Rectal smooth muscle tissue (tissue), 1 donor: ENCODE data around the gene OSER1.
"Not testable (repeated sequence)": the region's sequence is repeated elsewhere in the genome, so short reads cannot be mapped to it uniquely, and the experiment has no call there.

Experiments used
- H3K27ac ChIP-seq: one replicate; pipeline ENCODE4 v1.7.0; 2013; ENCODE audit warnings: low read depth, low read length, inconsistent platforms
- H3K27me3 ChIP-seq: one replicate; pipeline ENCODE4 v1.7.0; 2013; ENCODE audit warnings: low read length; ENCODE audit not compliant: control insufficient read depth, insufficient read depth
- H3K36me3 ChIP-seq: one replicate; pipeline ENCODE4 v1.7.0; 2013; ENCODE audit warnings: low read length; ENCODE audit not compliant: control insufficient read depth, insufficient read depth
- H3K4me1 ChIP-seq: one replicate; pipeline ENCODE4 v1.7.0; 2013; ENCODE audit warnings: low read length; ENCODE audit not compliant: control insufficient read depth, insufficient read depth
- H3K4me3 ChIP-seq: one replicate; pipeline ENCODE4 v1.7.0; 2013; ENCODE audit warnings: low read length
- H3K9ac ChIP-seq: one replicate; pipeline ENCODE4 v1.7.0; 2013; ENCODE audit warnings: low read length

The OSER1 gene

DNA sequence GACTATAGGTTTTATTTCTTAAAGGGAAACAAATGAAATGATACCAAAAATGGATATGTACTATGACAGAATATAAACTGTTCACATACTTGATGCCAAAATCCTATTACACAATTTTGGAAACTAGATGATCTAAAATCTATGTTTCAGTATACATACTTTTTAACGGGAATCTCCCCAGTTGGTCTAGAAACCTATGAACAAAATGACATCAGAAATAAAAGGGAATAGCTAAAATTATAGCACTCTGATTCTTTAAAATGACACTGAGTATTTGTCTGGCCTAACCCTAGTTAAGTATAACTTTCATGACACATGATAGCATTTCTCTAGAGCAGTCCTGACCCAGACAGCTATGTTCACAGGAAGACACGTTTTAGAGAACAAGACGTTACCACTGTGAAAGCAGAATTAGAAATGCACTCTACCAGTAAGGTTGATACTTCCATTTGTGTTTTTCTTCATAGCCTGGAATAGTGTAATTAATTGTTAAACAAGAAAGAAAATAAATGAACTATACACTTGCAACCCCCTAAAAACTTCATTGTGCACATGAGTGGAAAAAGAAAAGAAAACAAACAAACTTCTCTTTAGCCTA, 3.3 kb downstream of the OSER1 start:
- Histone ChIP-seq H3K27ac (no peak overlapping the region), H3K4me3 (no peak overlapping the region), H3K36me3 (peaks cover 4% of the 10 kb centered on the region), H3K4me1 (peaks cover 40% of the 10 kb centered on the region), H3K9ac (no peak overlapping the region), H3K27me3 (no peaks in the 10 kb centered on the region)

DNA sequence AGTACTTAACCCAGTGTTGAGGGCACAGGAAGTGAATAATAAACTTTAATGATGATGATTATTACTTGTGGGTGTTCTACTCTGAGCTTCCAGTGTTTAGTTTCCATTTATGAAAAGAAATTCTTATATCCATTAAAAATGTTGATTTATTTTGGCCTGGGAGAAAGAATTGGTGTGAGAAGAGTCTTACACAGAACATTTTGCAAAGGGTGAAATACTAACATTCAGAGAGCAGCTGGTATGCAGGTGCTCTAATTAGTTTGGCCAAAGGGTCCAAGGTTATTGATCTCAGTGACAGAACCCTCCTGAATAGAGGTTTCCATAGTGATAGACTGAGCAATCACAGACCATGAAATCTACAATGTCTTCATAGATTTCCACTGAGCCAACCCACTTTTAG, 4.4 kb downstream of the OSER1 start:
- H3K36me3 ChIP-seq, result peaks cover 8% of the 10 kb centered on the region
- no peak overlapping the region for H3K9ac ChIP-seq
- no peak overlapping the region for H3K27ac ChIP-seq
- H3K4me1 ChIP-seq, result peaks cover 34% of the 10 kb centered on the region
- no peaks in the 10 kb centered on the region for H3K27me3 ChIP-seq
- H3K4me3 ChIP-seq, result no peak overlapping the region

DNA sequence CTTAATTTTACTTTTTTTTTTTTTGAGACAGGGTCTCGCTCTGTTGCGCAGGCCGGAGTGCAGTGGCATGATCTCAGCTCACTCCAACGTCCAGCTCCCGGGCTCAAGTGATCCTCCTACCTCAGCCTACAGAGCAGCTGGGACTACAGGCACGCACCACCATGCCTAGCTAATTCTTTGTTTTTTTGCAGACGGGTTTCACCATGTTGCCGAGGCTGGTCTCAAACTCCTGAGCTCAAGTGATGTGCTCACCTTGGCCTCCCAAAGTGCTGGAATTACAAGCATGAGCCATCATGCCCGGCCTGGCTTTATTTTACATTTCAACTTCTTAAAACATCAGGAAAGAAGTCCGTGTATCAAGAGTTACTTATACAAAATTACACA, 5.7 kb downstream of the OSER1 start:
- no peaks in the 10 kb centered on the region for H3K27me3 ChIP-seq
- no peak overlapping the region for H3K9ac ChIP-seq
- no peak overlapping the region for H3K4me3 ChIP-seq
- peaks cover 16% of the 10 kb centered on the region for H3K36me3 ChIP-seq
- H3K27ac ChIP-seq, result no peak overlapping the region
- peaks cover 34% of the 10 kb centered on the region for H3K4me1 ChIP-seq

DNA sequence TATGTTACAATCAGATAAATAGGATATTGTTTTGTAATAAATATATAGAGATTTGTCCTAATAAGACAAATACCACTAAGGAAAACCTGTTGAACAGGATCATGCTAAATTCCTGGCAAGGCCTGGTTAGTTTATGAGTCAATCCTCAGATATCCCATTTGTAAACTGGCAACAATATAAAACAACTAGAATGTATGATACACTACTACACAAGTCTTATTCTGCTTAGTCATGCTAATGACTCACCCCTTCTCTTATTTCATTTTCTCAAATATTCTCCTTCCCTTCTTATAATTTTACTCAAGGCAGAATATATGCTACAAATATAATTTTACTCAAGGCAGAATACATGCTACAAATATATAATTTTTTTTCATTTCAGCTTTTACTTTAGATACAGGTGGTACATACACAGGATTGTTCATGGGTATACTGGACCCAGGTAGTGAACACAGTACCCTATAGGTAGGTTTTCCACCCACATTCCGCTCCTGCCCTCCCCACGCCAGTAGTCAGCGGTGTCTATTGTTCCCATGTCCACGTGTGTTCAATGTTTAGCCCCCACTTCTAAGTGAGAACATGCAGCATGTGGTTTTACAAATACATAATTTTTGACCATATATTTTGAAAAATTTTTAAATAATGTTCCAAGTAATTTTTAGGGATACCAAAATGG, 6.3 kb downstream of the OSER1 start:
- Histone ChIP-seq H3K27me3 (no peaks in the 10 kb centered on the region), H3K4me1 (peaks cover 28% of the 10 kb centered on the region), H3K4me3 (no peak overlapping the region), H3K9ac (no peak overlapping the region), H3K36me3 (peaks cover 20% of the 10 kb centered on the region), H3K27ac (no peak overlapping the region)

DNA sequence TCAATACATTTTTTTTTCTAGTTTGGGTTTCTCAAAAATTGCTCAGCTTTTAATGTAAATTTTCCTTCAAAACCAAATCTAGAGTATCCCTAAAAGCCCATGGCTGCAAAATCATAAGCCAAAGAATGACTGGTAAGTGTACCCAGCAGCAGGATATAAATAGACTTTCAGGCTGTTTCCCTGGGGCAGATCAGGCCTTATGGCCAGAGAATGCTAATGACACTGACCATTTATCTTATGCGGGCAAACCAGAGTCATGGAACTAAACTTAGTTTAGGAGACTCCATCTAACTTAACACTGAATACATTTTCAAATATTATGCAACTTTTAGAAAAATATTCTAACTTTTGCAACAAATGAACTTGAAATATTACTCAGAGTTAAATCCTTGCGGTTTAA, 7.4 kb downstream of the OSER1 start:
- Histone ChIP-seq H3K9ac (no peak overlapping the region), H3K27me3 (no peaks in the 10 kb centered on the region), H3K4me1 (peaks cover 18% of the 10 kb centered on the region), H3K4me3 (no peak overlapping the region), H3K36me3 (peaks cover 25% of the 10 kb centered on the region), H3K27ac (peak overlapping the region; percentile 58)

DNA sequence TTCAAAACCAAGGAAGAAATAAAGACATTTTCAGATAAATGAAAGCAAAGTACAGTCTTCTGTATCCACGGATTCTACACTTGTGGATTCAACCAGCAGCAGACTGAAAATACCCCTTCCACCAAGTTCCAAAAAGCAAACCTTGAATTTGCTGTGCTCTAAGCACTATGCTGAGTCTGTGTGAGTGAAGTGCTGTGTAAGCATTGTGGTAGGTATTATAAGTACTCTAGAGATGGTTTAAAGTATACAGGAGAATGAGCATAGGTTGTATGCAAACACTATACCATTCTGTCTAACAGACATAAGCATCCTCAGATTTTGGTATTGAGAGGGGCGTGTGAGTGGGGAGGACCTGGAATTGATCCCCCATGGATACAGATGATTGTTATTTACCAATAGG, 9.6 kb downstream of the OSER1 start:
- Histone ChIP-seq H3K4me1 (peaks cover 20% of the 10 kb centered on the region), H3K4me3 (no peak overlapping the region), H3K27ac (peak overlapping the region; percentile 4), H3K36me3 (peaks cover 37% of the 10 kb centered on the region), H3K9ac (no peak overlapping the region), H3K27me3 (no peaks in the 10 kb centered on the region)

DNA sequence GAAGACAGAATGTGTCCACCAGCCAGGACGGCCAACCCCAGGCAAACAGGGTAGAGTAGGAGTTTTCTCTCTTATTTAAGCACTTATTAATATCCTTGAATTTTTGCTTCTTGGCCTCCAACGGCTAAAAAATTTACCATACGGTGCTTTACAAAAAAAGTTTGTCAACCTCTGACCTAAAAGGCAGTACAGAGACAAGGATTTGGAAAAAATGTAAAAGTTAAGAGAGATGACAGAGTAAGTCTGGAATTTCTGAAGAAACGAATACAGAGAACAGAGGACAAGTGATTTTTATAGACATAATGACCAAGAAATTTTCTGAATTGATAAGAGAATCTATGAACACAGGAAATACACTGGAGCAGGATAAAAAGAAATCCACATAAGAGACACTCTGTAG, 10.2 kb downstream of the OSER1 start:
- Histone ChIP-seq H3K36me3 (peaks cover 37% of the 10 kb centered on the region), H3K4me3 (no peak overlapping the region), H3K9ac (no peak overlapping the region), H3K4me1 (peaks cover 20% of the 10 kb centered on the region), H3K27ac (no peak overlapping the region), H3K27me3 (no peaks in the 10 kb centered on the region)

DNA sequence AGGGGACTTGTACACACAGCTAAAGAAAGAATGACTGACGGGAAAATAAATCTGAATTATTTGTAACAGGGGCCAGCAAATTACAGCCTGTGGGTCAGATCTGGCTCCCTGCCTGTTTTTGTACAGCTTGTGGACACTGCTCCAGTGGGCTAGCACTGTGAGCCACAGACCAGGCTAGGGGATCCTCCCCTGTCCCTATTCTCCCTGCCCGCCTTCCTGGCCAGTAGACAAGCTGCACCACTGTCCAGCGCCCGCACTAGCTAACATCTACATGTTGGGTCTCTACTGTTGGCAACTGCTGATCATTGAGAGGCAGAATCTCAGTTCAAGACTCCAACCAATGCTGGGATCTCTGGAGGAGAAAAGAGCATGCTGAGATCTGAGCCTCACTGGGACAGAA, 10.7 kb downstream of the OSER1 start:
- H3K27me3 ChIP-seq, result no peaks in the 10 kb centered on the region
- no peak overlapping the region for H3K27ac ChIP-seq
- H3K4me1 ChIP-seq, result peaks cover 20% of the 10 kb centered on the region
- H3K4me3 ChIP-seq, result no peak overlapping the region
- H3K36me3 ChIP-seq, result peaks cover 37% of the 10 kb centered on the region
- no peak overlapping the region for H3K9ac ChIP-seq

DNA sequence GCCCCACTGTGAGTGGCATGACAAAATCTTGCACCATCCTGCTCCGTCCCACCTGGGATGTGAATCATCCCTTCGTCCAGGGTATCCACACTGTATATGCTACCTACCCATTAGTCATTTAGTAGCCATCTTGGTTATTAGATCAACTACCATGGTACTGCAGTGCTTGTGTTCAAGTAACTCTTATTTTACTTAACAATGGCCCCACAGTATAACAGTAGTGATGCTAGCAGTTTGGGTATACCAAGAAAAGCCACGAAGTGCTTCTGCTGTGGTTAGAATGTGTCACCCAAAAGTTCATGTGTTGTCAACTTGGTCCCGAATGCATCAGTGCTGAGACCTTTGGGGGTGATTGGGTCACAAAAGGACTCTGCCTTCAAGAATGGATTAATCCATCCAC, 11.7 kb downstream of the OSER1 start:
- Histone ChIP-seq H3K27ac (no peak overlapping the region), H3K4me1 (peaks cover 14% of the 10 kb centered on the region), H3K36me3 (peaks cover 37% of the 10 kb centered on the region), H3K4me3 (no peak overlapping the region), H3K27me3 (no peaks in the 10 kb centered on the region), H3K9ac (no peak overlapping the region)

DNA sequence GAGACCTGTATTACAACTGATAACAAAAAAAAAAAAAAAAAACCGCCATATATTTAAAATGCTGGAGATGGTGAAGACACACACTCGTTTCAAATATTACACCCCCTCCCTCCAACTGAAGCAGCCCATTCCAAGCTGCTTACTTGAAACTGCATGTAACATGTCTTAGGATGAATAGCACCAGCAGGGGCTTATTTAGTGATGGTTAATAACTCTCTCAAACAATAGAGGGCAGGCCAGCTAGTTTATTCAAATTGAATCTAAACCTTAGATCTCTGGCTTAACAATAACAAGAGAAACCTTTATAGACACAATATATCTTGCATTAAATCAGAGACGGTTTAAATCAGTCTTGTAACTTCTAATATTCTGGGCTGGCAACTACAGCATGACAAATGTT, 14.3 kb downstream of the OSER1 start:
- Histone ChIP-seq H3K27ac (no peak overlapping the region), H3K36me3 (peaks cover 32% of the 10 kb centered on the region), H3K4me3 (no peak overlapping the region), H3K27me3 (no peaks in the 10 kb centered on the region), H3K4me1 (peaks cover 2% of the 10 kb centered on the region), H3K9ac (no peak overlapping the region)

DNA sequence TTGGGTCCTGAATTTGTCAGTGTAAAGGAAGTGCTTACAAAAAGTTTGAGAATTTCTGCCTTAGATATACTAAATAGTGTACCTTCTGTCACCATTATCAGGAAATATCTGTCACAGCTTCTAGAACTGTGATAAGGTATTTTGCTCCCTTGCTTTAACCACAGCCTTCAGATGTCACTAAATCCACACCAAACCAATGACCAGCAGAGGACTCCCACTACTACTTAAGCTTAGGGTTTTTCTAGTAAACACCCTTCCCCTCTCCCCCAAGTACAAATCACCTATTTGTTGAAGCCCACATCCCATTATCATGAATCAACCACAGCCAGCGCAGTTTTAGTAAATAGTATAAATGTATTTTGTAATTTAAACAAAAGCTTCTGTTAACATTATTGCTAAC, 15.0 kb downstream of the OSER1 start:
- H3K4me3 ChIP-seq, result no peak overlapping the region
- no peak overlapping the region for H3K9ac ChIP-seq
- H3K36me3 ChIP-seq, result peaks cover 29% of the 10 kb centered on the region
- H3K4me1 ChIP-seq, result peaks cover 2% of the 10 kb centered on the region
- H3K27ac ChIP-seq, result no peak overlapping the region
- no peaks in the 10 kb centered on the region for H3K27me3 ChIP-seq

DNA sequence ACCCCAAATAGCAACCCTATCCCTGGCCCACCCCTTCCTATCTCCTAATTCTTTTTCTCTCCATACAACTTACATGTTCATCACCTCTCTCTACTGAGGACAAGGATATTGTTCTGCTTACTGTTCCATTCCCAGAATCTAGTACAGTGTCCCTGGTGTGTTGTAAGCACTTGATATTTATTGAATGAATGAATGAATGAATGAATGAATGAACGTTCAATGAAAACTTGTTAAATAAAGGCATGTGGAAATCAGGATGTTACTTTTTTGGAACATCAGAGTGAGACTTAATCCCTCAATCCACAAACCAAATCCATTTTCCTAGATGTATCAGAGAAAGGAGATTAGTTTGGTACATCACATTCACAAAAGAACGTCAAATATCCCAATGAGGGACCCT, 16.8 kb downstream of the OSER1 start:
- Histone ChIP-seq H3K27ac (no peak overlapping the region), H3K36me3 (peaks cover 17% of the 10 kb centered on the region), H3K4me3 (no peak overlapping the region), H3K4me1 (peaks cover 6% of the 10 kb centered on the region), H3K27me3 (no peaks in the 10 kb centered on the region), H3K9ac (no peak overlapping the region)

DNA sequence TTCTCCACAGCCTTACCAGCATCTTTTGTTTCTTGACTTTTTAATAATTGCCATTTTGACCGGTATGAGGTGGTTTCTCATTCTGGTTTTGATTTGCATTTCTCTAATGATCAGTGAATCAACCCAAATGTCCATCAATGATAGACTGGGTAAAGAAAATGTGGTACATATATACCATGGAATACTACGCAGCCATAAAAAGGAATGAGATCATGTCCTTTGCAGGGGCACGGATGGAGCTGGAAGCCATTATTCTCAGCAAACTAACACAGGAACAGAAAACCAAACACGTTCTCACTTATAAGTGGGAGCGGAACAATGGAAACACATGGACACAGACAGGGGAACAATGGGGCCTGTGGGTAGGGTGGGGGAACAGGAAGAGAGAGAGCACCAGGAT, 18.9 kb downstream of the OSER1 start:
- not testable (repeated sequence) for H3K27me3 ChIP-seq, H3K9ac ChIP-seq, H3K36me3 ChIP-seq, H3K27ac ChIP-seq, H3K4me3 ChIP-seq
- peaks cover 20% of the 10 kb centered on the region for H3K4me1 ChIP-seq
